ENCODE measurements around the gene RELL1. TPM values are rescaled to one million over a fixed set of nuclear protein-coding genes. Genes with fewer than 3 reads are reported as not detected.

The RELL1 gene
- total and polyA plus RNA-seq, 10 of the 15 experiments (the other 5 are each of a cell fraction or from before 2014, with no cell fraction given) = 0.20 to 10.9 (median 3.9) TPM

- TF ChIP-seq, protein P1, sequence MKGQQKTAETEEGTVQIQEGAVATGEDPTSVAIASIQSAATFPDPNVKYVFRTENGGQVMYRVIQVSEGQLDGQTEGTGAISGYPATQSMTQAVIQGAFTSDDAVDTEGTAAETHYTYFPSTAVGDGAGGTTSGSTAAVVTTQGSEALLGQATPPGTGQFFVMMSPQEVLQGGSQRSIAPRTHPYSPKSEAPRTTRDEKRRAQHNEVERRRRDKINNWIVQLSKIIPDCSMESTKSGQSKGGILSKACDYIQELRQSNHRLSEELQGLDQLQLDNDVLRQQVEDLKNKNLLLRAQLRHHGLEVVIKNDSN (IDR thresholded peaks at IDR 0.05; ENCODE audit: borderline replicate concordance, extremely low read length, insufficient read depth, low read depth, low read length) = no peak
- peak; percentile 81 for TF ChIP-seq MTA2 (IDR thresholded peaks at IDR 0.05; ENCODE audit: low read depth)
- no peak for TF ChIP-seq POU2F2 (IDR thresholded peaks at IDR 0.05; ENCODE audit: borderline replicate concordance, low read depth, low read length)
- no peak for TF ChIP-seq ZNF24 (IDR thresholded peaks at IDR 0.05)
- no peak for TF ChIP-seq FOXM1 (IDR thresholded peaks at IDR 0.05; ENCODE audit: low read depth, low read length)
- TF ChIP-seq BCL11A (IDR thresholded peaks at IDR 0.05; ENCODE audit: low read depth, low read length) = no peak
- no peak for TF ChIP-seq SUZ12 (IDR thresholded peaks at IDR 0.05; ENCODE audit: unreplicated experiment)
- TF ChIP-seq SIN3A (IDR thresholded peaks at IDR 0.05; ENCODE audit: low read depth, low read length) = no peak
- no peak for TF ChIP-seq BACH1 (IDR thresholded peaks at IDR 0.05; ENCODE audit: borderline replicate concordance)
- TF ChIP-seq CHD1 (IDR thresholded peaks at IDR 0.05; ENCODE audit: low read depth, low read length) = no peak
- TF ChIP-seq CREM (IDR thresholded peaks at IDR 0.05; ENCODE audit: low read depth) = 0 out of 2 replicates have a peak, but pooled peaks have one; percentile 34
- TF ChIP-seq NFYB (IDR thresholded peaks at IDR 0.05; ENCODE audit: insufficient read depth, low read depth, low read length) = no peak
- TF ChIP-seq NRF1 (conservative IDR thresholded peaks at IDR 0.05; ENCODE audit: low read depth, low read length) = no peak
- TF ChIP-seq ZNF207 (IDR thresholded peaks at IDR 0.05; ENCODE audit: borderline replicate concordance) = no peak
- TF ChIP-seq, protein P2, sequence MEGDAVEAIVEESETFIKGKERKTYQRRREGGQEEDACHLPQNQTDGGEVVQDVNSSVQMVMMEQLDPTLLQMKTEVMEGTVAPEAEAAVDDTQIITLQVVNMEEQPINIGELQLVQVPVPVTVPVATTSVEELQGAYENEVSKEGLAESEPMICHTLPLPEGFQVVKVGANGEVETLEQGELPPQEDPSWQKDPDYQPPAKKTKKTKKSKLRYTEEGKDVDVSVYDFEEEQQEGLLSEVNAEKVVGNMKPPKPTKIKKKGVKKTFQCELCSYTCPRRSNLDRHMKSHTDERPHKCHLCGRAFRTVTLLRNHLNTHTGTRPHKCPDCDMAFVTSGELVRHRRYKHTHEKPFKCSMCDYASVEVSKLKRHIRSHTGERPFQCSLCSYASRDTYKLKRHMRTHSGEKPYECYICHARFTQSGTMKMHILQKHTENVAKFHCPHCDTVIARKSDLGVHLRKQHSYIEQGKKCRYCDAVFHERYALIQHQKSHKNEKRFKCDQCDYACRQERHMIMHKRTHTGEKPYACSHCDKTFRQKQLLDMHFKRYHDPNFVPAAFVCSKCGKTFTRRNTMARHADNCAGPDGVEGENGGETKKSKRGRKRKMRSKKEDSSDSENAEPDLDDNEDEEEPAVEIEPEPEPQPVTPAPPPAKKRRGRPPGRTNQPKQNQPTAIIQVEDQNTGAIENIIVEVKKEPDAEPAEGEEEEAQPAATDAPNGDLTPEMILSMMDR (IDR thresholded peaks at IDR 0.05 in 2 of 3, conservative IDR thresholded peaks at IDR 0.05 in 1 of 3; ENCODE audit: control insufficient read depth in 2 of 3, extremely low read depth in 1 of 3, insufficient read depth in 1 of 3, low read depth in 3 of 3, low read length in 3 of 3) = no peak
- TF ChIP-seq BCL3 (IDR thresholded peaks at IDR 0.05; ENCODE audit: borderline replicate concordance, insufficient read depth, low read depth, low read length, poor library complexity, severe bottlenecking) = no peak
- TF ChIP-seq, protein P3, sequence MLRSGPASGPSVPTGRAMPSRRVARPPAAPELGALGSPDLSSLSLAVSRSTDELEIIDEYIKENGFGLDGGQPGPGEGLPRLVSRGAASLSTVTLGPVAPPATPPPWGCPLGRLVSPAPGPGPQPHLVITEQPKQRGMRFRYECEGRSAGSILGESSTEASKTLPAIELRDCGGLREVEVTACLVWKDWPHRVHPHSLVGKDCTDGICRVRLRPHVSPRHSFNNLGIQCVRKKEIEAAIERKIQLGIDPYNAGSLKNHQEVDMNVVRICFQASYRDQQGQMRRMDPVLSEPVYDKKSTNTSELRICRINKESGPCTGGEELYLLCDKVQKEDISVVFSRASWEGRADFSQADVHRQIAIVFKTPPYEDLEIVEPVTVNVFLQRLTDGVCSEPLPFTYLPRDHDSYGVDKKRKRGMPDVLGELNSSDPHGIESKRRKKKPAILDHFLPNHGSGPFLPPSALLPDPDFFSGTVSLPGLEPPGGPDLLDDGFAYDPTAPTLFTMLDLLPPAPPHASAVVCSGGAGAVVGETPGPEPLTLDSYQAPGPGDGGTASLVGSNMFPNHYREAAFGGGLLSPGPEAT (IDR thresholded peaks at IDR 0.05; ENCODE audit: low read depth) = no peak
- TF ChIP-seq ZNF622 (IDR thresholded peaks at IDR 0.05) = no peak
- TF ChIP-seq, protein P4, sequence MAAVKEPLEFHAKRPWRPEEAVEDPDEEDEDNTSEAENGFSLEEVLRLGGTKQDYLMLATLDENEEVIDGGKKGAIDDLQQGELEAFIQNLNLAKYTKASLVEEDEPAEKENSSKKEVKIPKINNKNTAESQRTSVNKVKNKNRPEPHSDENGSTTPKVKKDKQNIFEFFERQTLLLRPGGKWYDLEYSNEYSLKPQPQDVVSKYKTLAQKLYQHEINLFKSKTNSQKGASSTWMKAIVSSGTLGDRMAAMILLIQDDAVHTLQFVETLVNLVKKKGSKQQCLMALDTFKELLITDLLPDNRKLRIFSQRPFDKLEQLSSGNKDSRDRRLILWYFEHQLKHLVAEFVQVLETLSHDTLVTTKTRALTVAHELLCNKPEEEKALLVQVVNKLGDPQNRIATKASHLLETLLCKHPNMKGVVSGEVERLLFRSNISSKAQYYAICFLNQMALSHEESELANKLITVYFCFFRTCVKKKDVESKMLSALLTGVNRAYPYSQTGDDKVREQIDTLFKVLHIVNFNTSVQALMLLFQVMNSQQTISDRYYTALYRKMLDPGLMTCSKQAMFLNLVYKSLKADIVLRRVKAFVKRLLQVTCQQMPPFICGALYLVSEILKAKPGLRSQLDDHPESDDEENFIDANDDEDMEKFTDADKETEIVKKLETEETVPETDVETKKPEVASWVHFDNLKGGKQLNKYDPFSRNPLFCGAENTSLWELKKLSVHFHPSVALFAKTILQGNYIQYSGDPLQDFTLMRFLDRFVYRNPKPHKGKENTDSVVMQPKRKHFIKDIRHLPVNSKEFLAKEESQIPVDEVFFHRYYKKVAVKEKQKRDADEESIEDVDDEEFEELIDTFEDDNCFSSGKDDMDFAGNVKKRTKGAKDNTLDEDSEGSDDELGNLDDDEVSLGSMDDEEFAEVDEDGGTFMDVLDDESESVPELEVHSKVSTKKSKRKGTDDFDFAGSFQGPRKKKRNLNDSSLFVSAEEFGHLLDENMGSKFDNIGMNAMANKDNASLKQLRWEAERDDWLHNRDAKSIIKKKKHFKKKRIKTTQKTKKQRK (IDR thresholded peaks at IDR 0.05; ENCODE audit: low read depth, low read length) = no peak
Observed at GRCh38 chr4:37561803-37562207, 124.4 kb downstream of the RELL1 start (continued).
